K562 (cell line): ENCODE measurements around the gene LAMA4.

Source experiments
- BCLAF1 ChIP-seq, 2 experiments: fragments of 450-650 bp in 1 of 2; IDR thresholded peaks; 2 replicates each; pipeline ENCODE4 v1.6.1; 2011 to 2017; ENCODE audit warnings: low read depth in 2 of 2, antibody characterized with exemption in 1 of 2, borderline replicate concordance in 1 of 2, low read length in 1 of 2, mild to moderate bottlenecking in 1 of 2, mixed read lengths in 1 of 2; ENCODE audit not compliant: control insufficient read depth in 1 of 2
- CTCF ChIP-seq, 3 experiments: IDR thresholded peaks in 2 of 3; conservative IDR thresholded peaks in 1 of 3; 2 replicates each; pipeline ENCODE4 v1.5.1; 2011 to 2012; ENCODE audit warnings: low read length in 3 of 3, mild to moderate bottlenecking in 3 of 3, control low read depth in 2 of 3, improper control_type of control experiment in 1 of 3, inconsistent platforms in 1 of 3, low read depth in 1 of 3, mixed read lengths in 1 of 3, moderate library complexity in 1 of 3; ENCODE audit not compliant: insufficient read depth in 2 of 3
- JUND ChIP-seq, 2 experiments: IDR thresholded peaks; 2 replicates in 1 of 2; 3 replicates in 1 of 2; pipeline ENCODE4 v1.6.1; 2011; ENCODE audit warnings: borderline replicate concordance in 2 of 2, low read depth in 2 of 2, low read length in 2 of 2, improper control_type of control experiment in 1 of 2, missing biosample characterization in 1 of 2, missing genetic modification characterization in 1 of 2, missing genetic modification reagents in 1 of 2
- POLR2A ChIP-seq: fragments of 450-650 bp; conservative IDR thresholded peaks from 2 replicates; pipeline ENCODE4 v1.6.1; 2016
- SOX6 ChIP-seq: fragments of 450-650 bp; IDR thresholded peaks from 2 replicates; pipeline ENCODE4 v1.6.1; 2014; ENCODE audit warnings: mild to moderate bottlenecking
- U2AF1 ChIP-seq: fragments of 200-400 bp; formaldehyde crosslinking; optimal IDR thresholded peaks from 2 replicates; pipeline ENCODE3; 2017; ENCODE audit warnings: mild to moderate bottlenecking, low read depth, low read length, moderate library complexity
- ZNF384 ChIP-seq: IDR thresholded peaks from 2 replicates; pipeline ENCODE4 v1.6.1; 2012; ENCODE audit warnings: low read depth, low read length, improper control_type of control experiment
- ZNF740 ChIP-seq, 3 experiments: fragments of 200-800 bp in 1 of 3; sonication (Bioruptor generic) in 1 of 3; sonication (generic) in 1 of 3; formaldehyde crosslinking in 1 of 3; IDR thresholded peaks; 2 replicates each; pipeline versions ENCODE4 v1.6.1 to v1.8.0; 2016 to 2022; ENCODE audit warnings: mild to moderate bottlenecking in 2 of 3, missing compliant biosample characterization in 2 of 3, missing genetic modification characterization in 2 of 3, missing genetic modification reagents in 1 of 3

GRCh38 chr6:112178846-112179245 lies 75.5 kb downstream of the LAMA4 start:
- TF ChIP-seq CTCF (IDR thresholded peaks at IDR 0.05 in 2 of 3, conservative IDR thresholded peaks at IDR 0.05 in 1 of 3; ENCODE audit: insufficient read depth in 2 of 3, low read depth in 1 of 3, low read length in 3 of 3) (no peak), SOX6 (no peak), JUND (IDR thresholded peaks at IDR 0.05; ENCODE audit: borderline replicate concordance, low read depth, low read length) (no peak), JUND (tag; IDR thresholded peaks at IDR 0.05; ENCODE audit: borderline replicate concordance, low read depth, low read length) (no peak), ZNF384 (no peak), U2AF1 (no peak), POLR2A (no peak), BCLAF1 (IDR thresholded peaks at IDR 0.05; ENCODE audit: borderline replicate concordance in 1 of 2, control insufficient read depth in 1 of 2, low read depth in 2 of 2, low read length in 1 of 2) (no peak), ZNF740 (CRISPR knock-in tag; IDR thresholded peaks at IDR 0.05) (no peak), ZNF740 (tag; IDR thresholded peaks at IDR 0.05) (no peak)
